ENCODE data around the gene FLYWCH2. TPM values are rescaled to one million over a fixed set of nuclear protein-coding genes. Genes with fewer than 3 reads are reported as not detected.

Gene FLYWCH2, protein sequence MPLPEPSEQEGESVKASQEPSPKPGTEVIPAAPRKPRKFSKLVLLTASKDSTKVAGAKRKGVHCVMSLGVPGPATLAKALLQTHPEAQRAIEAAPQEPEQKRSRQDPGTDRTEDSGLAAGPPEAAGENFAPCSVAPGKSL
- 10 to 100 TPM; 33.6 to 64.2 (median 55.8) TPM for total RNA-seq
- polyA plus RNA-seq = 10 to 100 TPM; 27.5 to 43.2 (median 30.7) TPM

- WGBS, 2 donors = 0% methylated on average over 73 of the region's 73 CpGs
- H3K36me3 ChIP-seq = no peaks in the 10 kb centered on the region
- intact Hi-C loops (cut with DNase I) = loop anchor here (2.0 to 5.0 kb wide), 3 partner anchors 22 to 456 kb away; partner anchors contain the start of gene CCNF
- no peaks in the 10 kb centered on the region for H3K9me3 ChIP-seq
- peak within 1 kb of the TSS; percentile 67 to 99 (median 80) for H3K4me3 ChIP-seq
- peak; percentile 100 for DNase-seq
- TF ChIP-seq POLR2A (IDR thresholded peaks at IDR 0.05) = peak; percentile 14 to 59
- peak; percentile 36 to 88 (median 83) for TF ChIP-seq POLR2AphosphoS5 (IDR thresholded peaks at IDR 0.05)
- no peak for TF ChIP-seq EP300 (IDR thresholded peaks at IDR 0.05)
- TF ChIP-seq CTCF (IDR thresholded peaks at IDR 0.05) = peak in 1 of 4 experiments; percentile 13
- H3K27me3 ChIP-seq = no peaks in the 10 kb centered on the region
- peak within 1 kb of the TSS; percentile 94 to 100 (median 98) for H3K27ac ChIP-seq
- H3K4me1 ChIP-seq = peaks cover 0 to 16% (median 10%) of the 10 kb centered on the region in 4 donors
Observed at GRCh38 chr16:2882650-2883457, at the start of gene FLYWCH2. FLYWCH2 (plus strand) TSS chr16:2883215; CDS start chr16:2896450, 13,235 bp downstream.

DNA sequence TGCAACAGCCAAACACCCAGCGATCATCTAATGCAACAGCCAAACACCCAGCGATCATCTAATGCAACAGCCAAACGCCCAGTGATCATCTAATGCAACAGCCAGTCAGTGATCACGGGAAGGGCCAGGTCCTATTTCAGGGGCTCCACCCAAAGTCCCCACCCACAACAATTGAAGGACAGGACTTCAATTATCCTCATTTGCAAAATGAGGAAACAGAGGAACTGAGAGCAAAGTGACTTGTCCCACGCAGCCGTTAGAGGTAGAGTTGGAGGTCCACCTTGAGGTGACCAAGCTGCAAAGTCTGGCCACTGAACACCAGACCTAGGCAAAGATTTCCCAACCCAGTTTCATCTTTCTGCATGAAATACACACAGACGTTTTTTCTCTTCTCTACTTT lies 49.2 kb upstream of the FLYWCH2 start:
- 75 to 80% methylated on average over 7 of the region's 7 CpGs for WGBS, 2 donors
- DNase-seq = no peak

DNA sequence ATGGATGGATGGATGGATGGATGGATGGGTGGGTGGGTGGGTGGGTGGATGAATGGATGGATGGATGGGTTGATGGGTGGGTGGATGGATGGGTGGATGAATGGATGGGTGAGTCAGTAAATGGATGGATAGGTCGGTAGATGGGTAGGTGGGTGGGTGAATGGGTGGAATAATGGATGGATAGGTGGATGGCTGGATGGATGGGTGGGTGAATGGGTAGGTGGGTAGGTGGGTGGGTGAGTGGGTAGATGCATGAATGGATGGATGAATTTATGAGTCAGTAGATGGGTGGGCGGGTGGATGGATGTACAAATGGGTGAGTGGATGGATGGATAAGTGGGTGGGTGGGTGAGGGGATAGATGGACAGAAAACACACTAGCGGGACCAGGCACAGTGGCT lies 48.0 kb upstream of the FLYWCH2 start:
- intact Hi-C loops (cut with DNase I) = no loop called here
- WGBS, 2 donors = 93% methylated on average over 3 of the region's 3 CpGs
- H3K36me3 ChIP-seq = no peaks in the 10 kb centered on the region
- H3K27ac ChIP-seq = no peak overlapping the region
- H3K4me3 ChIP-seq = no peak overlapping the region
- no peaks in the 10 kb centered on the region for H3K9me3 ChIP-seq
- no peaks in the 10 kb centered on the region for H3K4me1 ChIP-seq
- no peak for DNase-seq
- peaks cover 0 to 61% (median 11%) of the 10 kb centered on the region in 3 donors for H3K27me3 ChIP-seq
- TF ChIP-seq EP300 (IDR thresholded peaks at IDR 0.05) = no peak
- no peak for TF ChIP-seq POLR2A (IDR thresholded peaks at IDR 0.05)
- TF ChIP-seq POLR2AphosphoS5 (IDR thresholded peaks at IDR 0.05) = no peak
- TF ChIP-seq CTCF (IDR thresholded peaks at IDR 0.05) = no peak

More for the DNA sequence above, 49.2 kb upstream of the FLYWCH2 start:
- intact Hi-C loops (cut with DNase I) = no loop called here
- no peak for TF ChIP-seq POLR2AphosphoS5 (IDR thresholded peaks at IDR 0.05)
- no peak for TF ChIP-seq EP300 (IDR thresholded peaks at IDR 0.05)
- TF ChIP-seq POLR2A (IDR thresholded peaks at IDR 0.05) = no peak
- no peak for TF ChIP-seq CTCF (IDR thresholded peaks at IDR 0.05)
- Histone ChIP-seq H3K27me3 (peaks cover 0 to 67% (median 0%) of the 10 kb centered on the region in 3 donors), H3K27ac (no peak overlapping the region), H3K4me3 (no peak overlapping the region), H3K36me3 (no peaks in the 10 kb centered on the region), H3K9me3 (no peaks in the 10 kb centered on the region), H3K4me1 (no peaks in the 10 kb centered on the region)

DNA sequence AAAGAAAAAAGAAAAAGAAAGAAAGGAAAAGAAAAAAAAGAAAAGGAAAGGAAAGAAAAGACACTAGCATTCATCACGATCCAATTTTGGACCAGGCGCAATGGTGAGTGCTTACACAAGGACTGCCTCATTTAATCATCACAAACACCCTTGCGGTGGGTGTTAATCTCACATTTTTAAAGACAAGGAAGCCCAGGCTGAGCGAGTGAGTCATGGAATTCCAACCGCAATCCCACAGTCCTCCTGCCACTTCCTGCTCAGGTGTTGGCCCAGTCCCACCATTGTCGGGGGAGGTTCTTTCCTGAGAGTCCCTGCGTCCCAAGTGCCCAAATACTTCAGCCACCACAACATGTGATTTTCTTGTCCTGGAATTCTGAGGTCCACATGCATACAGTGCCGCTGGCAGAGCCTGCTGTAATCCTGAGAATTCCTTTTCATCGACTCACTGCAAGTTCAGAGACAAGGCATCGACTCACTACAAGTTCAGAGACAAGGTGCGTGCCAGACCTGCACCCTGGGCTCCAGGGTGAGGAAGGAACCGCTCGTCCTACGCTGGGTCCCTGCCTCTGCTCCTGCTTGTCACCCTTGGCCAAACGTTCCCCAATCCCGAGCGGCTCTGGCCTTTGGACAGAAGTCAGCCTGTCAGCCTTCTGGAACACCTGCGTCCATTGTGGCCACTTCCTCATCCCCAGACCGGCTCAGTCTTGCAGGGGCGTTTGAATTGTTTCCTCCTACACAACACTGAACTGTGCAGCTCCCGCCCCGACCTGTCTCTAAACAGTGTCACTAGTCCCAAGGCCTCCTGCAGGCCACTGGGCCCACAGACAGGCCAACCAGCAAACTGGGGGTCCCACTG lies 47.1 kb upstream of the FLYWCH2 start:
- no peaks in the 10 kb centered on the region for H3K4me1 ChIP-seq
- no peaks in the 10 kb centered on the region for H3K9me3 ChIP-seq
- peaks cover 0 to 64% (median 16%) of the 10 kb centered on the region in 3 donors for H3K27me3 ChIP-seq
- no peaks in the 10 kb centered on the region for H3K36me3 ChIP-seq
- WGBS, 2 donors = 30 to 49% methylated on average over 22 of the region's 22 CpGs
- peak overlapping the region in 1 of 4 donors; percentile 46 for H3K27ac ChIP-seq
- DNase-seq = no peak
- TF ChIP-seq POLR2AphosphoS5 (IDR thresholded peaks at IDR 0.05) (peak in 1 of 4 donors; percentile 6), EP300 (IDR thresholded peaks at IDR 0.05) (no peak)
- no peak overlapping the region for H3K4me3 ChIP-seq
- intact Hi-C loops (cut with DNase I) = no loop called here
